Astrocyte (in vitro differentiated cells and primary cell): ENCODE measurements around the gene RALGAPA2.

Experiments used
- CTCF ChIP-seq: IDR thresholded peaks from 2 replicates; pipeline ENCODE4 v1.5.1; 2011; ENCODE audit warnings: low read depth, mild to moderate bottlenecking, inconsistent platforms, low read length, moderate library complexity; ENCODE audit not compliant: insufficient read depth
- EZH2 ChIP-seq: IDR thresholded peaks from 2 replicates; pipeline ENCODE4 v1.6.1; 2012; ENCODE audit warnings: mild to moderate bottlenecking, low read length, inconsistent platforms; ENCODE audit not compliant: insufficient read depth

DNA sequence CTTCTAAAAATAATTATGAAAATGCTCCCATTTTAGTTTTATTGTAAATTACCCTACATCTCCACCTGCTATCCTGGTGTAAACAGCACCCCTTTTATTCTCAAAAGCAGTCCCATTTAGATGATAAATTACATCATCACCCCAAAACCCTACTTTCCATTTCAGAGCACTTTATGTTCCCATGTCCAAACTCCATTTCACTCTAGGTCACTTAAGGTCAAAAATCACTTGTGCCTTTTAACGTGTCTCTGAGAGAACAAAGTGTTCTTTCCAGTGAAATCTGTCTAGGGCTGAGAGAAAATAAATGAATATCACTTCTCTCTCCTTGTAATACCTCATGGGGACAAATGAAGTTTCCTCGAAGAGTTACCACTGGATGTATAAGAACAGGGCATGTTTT lies 187.2 kb downstream of the RALGAPA2 start:
- TF ChIP-seq CTCF (no peak), EZH2 (no peak)
